B cell (primary cell): ENCODE data around the gene ITSN2.

Source experiments
- EZH2 ChIP-seq: IDR thresholded peaks from 2 replicates; pipeline ENCODE4 v1.6.1; 2012; ENCODE audit warnings: borderline replicate concordance, low read depth, mild to moderate bottlenecking, moderate library complexity, low read length; ENCODE audit not compliant: insufficient read depth, poor library complexity, severe bottlenecking
- TF ChIP-seq, protein P1 (sequence below): fragments of 200-600 bp; IDR thresholded peaks from one replicate; pipeline ENCODE4 v1.8.0; 2022; ENCODE audit warnings: antibody characterized with exemption, mild to moderate bottlenecking

DNA sequence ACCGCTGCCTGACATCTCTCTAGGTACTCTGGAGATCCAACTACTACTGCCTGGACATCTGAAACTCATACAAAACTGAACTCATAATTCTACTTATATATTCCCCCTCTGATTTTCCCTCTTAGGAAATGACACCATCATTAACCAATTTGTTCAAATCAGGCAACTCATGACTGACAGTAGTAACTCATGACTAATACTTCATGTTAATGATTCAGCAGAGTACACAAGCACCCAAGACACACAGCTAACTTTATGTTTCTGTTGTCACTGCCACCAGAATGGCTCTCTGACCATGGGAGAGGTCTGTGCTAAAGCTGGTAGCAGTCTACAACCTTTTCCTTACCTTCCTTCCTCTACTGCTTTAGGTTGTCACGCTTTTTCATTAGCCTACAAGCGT lies 91.1 kb downstream of the ITSN2 start:
- TF ChIP-seq, protein P1, sequence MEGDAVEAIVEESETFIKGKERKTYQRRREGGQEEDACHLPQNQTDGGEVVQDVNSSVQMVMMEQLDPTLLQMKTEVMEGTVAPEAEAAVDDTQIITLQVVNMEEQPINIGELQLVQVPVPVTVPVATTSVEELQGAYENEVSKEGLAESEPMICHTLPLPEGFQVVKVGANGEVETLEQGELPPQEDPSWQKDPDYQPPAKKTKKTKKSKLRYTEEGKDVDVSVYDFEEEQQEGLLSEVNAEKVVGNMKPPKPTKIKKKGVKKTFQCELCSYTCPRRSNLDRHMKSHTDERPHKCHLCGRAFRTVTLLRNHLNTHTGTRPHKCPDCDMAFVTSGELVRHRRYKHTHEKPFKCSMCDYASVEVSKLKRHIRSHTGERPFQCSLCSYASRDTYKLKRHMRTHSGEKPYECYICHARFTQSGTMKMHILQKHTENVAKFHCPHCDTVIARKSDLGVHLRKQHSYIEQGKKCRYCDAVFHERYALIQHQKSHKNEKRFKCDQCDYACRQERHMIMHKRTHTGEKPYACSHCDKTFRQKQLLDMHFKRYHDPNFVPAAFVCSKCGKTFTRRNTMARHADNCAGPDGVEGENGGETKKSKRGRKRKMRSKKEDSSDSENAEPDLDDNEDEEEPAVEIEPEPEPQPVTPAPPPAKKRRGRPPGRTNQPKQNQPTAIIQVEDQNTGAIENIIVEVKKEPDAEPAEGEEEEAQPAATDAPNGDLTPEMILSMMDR = no peak
- TF ChIP-seq EZH2 = no peak
